Hepatocyte (in vitro differentiated cells): ENCODE results near the gene ZFYVE28.

ENCODE experiments used
- EZH2phosphoT487 ChIP-seq: fragments of 200-600 bp; sonication (generic); IDR thresholded peaks from one replicate; pipeline ENCODE4 v1.6.1; 2018; ENCODE audit warnings: antibody characterized with exemption, mild to moderate bottlenecking, low read depth, moderate library complexity; ENCODE audit not compliant: unreplicated experiment, severe bottlenecking
- TF ChIP-seq, protein P1 (sequence below): fragments of 200-600 bp; sonication (generic); IDR thresholded peaks from 2 replicates; pipeline ENCODE4 v1.5.1; 2016; ENCODE audit warnings: antibody characterized with exemption, mild to moderate bottlenecking; ENCODE audit not compliant: poor library complexity

DNA sequence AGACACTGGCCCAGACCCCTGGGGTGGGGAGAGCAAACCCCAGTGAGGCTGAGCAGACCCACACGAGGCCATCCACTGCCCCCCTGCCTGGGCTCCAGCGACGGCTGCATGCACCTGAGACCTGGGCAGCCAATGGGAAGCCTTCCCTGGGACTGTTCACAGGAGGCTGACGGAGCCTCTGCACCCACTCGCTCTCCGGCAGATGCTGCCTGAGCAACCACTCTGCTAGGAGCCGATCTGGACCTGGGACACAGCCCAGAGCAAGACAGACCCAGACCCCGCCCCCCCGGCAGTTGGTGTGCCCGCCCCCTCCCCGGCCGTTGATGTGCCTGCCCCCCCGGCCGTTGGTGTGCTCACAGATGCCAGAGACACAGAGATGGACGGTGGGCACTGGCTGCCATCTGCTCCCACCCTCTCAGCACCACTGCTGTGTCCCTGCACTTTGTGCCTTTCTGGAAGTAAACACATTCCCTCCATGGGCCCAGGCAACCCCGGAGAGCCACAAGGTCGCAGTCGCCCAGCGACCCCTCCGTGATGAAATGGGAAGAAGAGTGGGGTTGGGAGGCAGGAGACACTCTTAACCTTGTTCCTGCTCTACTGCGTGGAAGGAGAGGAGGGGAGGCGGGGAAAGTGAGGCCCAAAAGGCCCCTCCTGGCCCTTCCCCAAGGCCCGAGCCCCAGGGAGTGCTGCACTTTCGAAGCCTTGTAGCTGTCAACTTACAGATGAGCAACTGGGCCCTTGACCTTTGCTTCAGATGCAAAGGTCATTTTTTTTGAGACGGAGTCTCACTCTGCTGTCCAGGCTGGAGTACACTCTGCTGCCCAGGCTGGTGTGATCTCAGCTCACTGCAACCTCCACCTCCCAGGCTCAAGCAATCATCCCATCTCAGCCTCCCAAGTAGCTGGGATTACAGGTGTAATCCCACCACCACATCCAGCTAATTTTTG is 62.0 kb downstream of the ZFYVE28 start:
- TF ChIP-seq EZH2phosphoT487: no peak
- TF ChIP-seq, protein P1, sequence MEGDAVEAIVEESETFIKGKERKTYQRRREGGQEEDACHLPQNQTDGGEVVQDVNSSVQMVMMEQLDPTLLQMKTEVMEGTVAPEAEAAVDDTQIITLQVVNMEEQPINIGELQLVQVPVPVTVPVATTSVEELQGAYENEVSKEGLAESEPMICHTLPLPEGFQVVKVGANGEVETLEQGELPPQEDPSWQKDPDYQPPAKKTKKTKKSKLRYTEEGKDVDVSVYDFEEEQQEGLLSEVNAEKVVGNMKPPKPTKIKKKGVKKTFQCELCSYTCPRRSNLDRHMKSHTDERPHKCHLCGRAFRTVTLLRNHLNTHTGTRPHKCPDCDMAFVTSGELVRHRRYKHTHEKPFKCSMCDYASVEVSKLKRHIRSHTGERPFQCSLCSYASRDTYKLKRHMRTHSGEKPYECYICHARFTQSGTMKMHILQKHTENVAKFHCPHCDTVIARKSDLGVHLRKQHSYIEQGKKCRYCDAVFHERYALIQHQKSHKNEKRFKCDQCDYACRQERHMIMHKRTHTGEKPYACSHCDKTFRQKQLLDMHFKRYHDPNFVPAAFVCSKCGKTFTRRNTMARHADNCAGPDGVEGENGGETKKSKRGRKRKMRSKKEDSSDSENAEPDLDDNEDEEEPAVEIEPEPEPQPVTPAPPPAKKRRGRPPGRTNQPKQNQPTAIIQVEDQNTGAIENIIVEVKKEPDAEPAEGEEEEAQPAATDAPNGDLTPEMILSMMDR: no peak
